T-cell (primary cell): ENCODE data around the gene VEGFB. TPM values are rescaled to one million over a fixed set of nuclear protein-coding genes. Genes with fewer than 3 reads are reported as not detected.

Source experiments
- ATAC-seq, 4 experiments: fragments of 200-7000 bp in 3 of 4; fragments of 150-1000 bp in 1 of 4; cut with Tn5 transposase; replicated peaks in 1 of 4; 1 replicate in 3 of 4; 2 replicates in 1 of 4; pipeline ENCODE4 v1.10.0; 2021; ENCODE audit warnings: moderate library complexity in 3 of 4, mild to moderate bottlenecking in 2 of 4, moderate number of reproducible peaks in 1 of 4
- CTCF ChIA-PET, 2 donors: fragments of 300-600 bp; sonication (Branson Sonifier 250); formaldehyde crosslinking; loops; one replicate each; lab custom pipeline; 2022; ENCODE audit warnings: antibody characterized with exemption in 2 of 2; lab: Charles Lee
- POLR2A ChIA-PET, 2 donors: fragments of 300-600 bp; sonication (Branson Sonifier 250); formaldehyde crosslinking; loops; one replicate each; lab custom pipeline; 2022; ENCODE audit warnings: antibody characterized with exemption in 2 of 2; lab: Charles Lee
- DNase-seq, 35 experiments: peaks; one replicate each; pipeline versions ENCODE4 v3.0.0 to v3.0.0-alpha.2; 2013 to 2023
- H3K27ac ChIP-seq: one replicate; pipeline ENCODE4 v1.5.1; 2013; ENCODE audit warnings: low read length
- H3K27me3 ChIP-seq, 2 experiments: replicated peaks in 1 of 2; 1 replicate in 1 of 2; 2 replicates in 1 of 2; pipeline versions ENCODE4 v1.6.1 to v1.7.0; 2013; ENCODE audit warnings: low read length in 1 of 2, mixed read lengths in 1 of 2; ENCODE audit not compliant: control insufficient read depth in 2 of 2, insufficient read depth in 2 of 2; ENCODE audit errors: extremely low read depth in 1 of 2
- H3K36me3 ChIP-seq, 2 donors: 1 replicate in 1 of 2; 2 replicates in 1 of 2; pipeline versions ENCODE4 v1.6.1 to v1.7.0; 2013; ENCODE audit warnings: low read length in 1 of 2; ENCODE audit not compliant: control insufficient read depth in 2 of 2, insufficient read depth in 1 of 2; ENCODE audit errors: extremely low read depth in 1 of 2
- H3K4me1 ChIP-seq, 2 experiments: 1 replicate in 1 of 2; 2 replicates in 1 of 2; pipeline versions ENCODE4 v1.6.1 to v1.7.0; 2013; ENCODE audit warnings: low read length in 2 of 2, mixed read lengths in 1 of 2; ENCODE audit not compliant: insufficient read depth in 2 of 2, control insufficient read depth in 1 of 2; ENCODE audit errors: extremely low read depth in 1 of 2
- H3K4me3 ChIP-seq, 2 donors: 1 replicate in 1 of 2; 2 replicates in 1 of 2; pipeline versions ENCODE4 v1.5.1 to v1.7.0; 2013; ENCODE audit warnings: mild to moderate bottlenecking in 2 of 2, low read length in 1 of 2, moderate library complexity in 1 of 2; ENCODE audit not compliant: control insufficient read depth in 1 of 2; ENCODE audit errors: extremely low read depth in 1 of 2
- H3K9me3 ChIP-seq: 2 replicates; pipeline ENCODE4 v1.7.0; 2013
- H3K27ac Mint-ChIP-seq, 2 donors: one replicate each; pipeline ENCODE4 v1.8.0; 2020 to 2021; ENCODE audit warnings: mild to moderate bottlenecking in 2 of 2, mixed read lengths in 2 of 2
- H3K27me3 Mint-ChIP-seq, 2 donors: one replicate each; pipeline ENCODE4 v1.8.0; 2021 to 2022; ENCODE audit warnings: mixed read lengths in 2 of 2
- H3K36me3 Mint-ChIP-seq: one replicate; pipeline ENCODE4 v1.8.0; 2021; ENCODE audit warnings: mixed read lengths
- H3K4me1 Mint-ChIP-seq, 3 donors: one replicate each; pipeline ENCODE4 v1.8.0; 2020 to 2022; ENCODE audit warnings: mixed read lengths in 3 of 3, mild to moderate bottlenecking in 1 of 3
- H3K4me3 Mint-ChIP-seq, 3 donors: one replicate each; pipeline ENCODE4 v1.8.0; 2020 to 2022; ENCODE audit warnings: mild to moderate bottlenecking in 3 of 3, mixed read lengths in 3 of 3, moderate library complexity in 3 of 3
- H3K9me3 Mint-ChIP-seq, 3 donors: one replicate each; pipeline ENCODE4 v1.8.0; 2020 to 2022; ENCODE audit warnings: mixed read lengths in 3 of 3
- WGBS: methylation state at CpG from one replicate; pipeline ENCODE4 v1.1.5; 2013; ENCODE audit warnings: missing lambda C conversion rate; ENCODE audit not compliant: insufficient coverage; 5-methylcytosine and 5-hydroxymethylcytosine counted together
- total RNA-seq, 35 experiments: library from RNA in 6 of 35; stranded (reverse) in 6 of 35; fragments of 120-200 nt in 1 of 35; gene quantifications; one replicate each; pipeline versions ENCODE4 v1.2.1 to v1.2.4 and lab custom pipeline; 2013 to 2026

VEGFB gene
- total RNA-seq, 5 donors from 2014 or later (not counting 1 experiment from before 2014, with no cell fraction given): 47.9 to 80.7 (median 76.0) TPM

DNA sequence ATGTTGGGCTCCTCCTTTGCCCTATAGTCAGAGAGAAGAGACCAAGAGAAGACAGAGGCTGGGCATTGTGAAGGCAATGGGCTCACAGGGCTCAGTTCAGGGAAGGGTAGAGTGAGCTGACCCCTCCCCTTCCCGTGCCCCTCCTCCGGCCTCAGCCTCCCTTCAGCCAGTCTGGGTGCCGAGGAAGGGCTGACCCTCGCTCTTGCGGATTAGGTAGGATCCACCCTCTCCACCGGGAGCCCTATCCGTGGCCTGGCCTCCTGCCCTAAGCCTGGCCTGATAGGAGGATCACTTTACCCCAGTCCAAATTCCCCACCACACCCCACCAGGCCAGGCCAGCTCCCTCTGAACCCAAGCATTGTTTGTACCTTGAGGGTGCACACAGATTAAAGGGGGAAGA, 14.2 kb downstream of the VEGFB start:
- H3K27me3 ChIP-seq: peaks cover 0 to 17% of the 10 kb centered on the region in 2 experiments
- H3K36me3 ChIP-seq: peaks cover under 1 to 7% of the 10 kb centered on the region in 2 donors
- H3K36me3 Mint-ChIP-seq: no peaks in the 10 kb centered on the region
- peak overlapping the region in 2 of 3 donors; percentile 76 to 89 for H3K4me3 Mint-ChIP-seq
- WGBS: 87% methylated on average over 7 of the region's 7 CpGs
- no peak overlapping the region for H3K4me3 ChIP-seq
- H3K9me3 ChIP-seq: no peaks in the 10 kb centered on the region
- no peak overlapping the region for H3K27ac Mint-ChIP-seq
- no peaks in the 10 kb centered on the region for H3K27me3 Mint-ChIP-seq
- no peaks in the 10 kb centered on the region for H3K9me3 Mint-ChIP-seq
- H3K4me1 ChIP-seq: peaks cover 11 to 61% of the 10 kb centered on the region in 2 experiments
- H3K4me1 Mint-ChIP-seq: peaks cover 30 to 39% (median 31%) of the 10 kb centered on the region in 3 donors
- ChIA-PET POLR2A (no interaction called here), CTCF (no interaction called here)
- no peak overlapping the region for H3K27ac ChIP-seq
- no peak for ATAC-seq
- DNase-seq: no peak

DNA sequence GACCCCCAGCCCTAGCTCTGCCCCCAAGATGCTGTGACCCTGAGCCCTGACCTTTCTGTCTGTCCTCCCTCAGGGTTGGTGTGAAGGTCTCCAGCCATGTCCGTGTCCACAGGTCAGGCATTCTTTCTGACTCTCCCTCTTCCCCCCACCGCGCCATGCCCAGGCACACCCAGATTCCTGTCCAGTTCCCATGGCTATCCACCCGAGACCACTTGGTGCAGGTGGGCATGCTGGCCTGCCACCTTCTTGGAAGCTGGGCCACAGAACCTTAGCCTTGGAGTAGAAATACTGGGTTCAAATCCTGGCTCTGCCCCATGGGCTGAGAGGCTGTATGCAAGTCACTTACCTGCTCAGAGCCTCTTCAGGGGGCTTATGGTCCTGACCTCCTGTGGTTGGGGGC, 14.7 kb downstream of the VEGFB start:
- WGBS: 89% methylated on average over 3 of the region's 4 CpGs
- peaks cover 11 to 61% of the 10 kb centered on the region in 2 experiments for H3K4me1 ChIP-seq
- H3K27ac ChIP-seq: no peak overlapping the region
- H3K27me3 ChIP-seq: peaks cover 0 to 17% of the 10 kb centered on the region in 2 experiments
- H3K27me3 Mint-ChIP-seq: no peaks in the 10 kb centered on the region
- H3K9me3 ChIP-seq: no peaks in the 10 kb centered on the region
- peak overlapping the region in 2 of 3 donors; percentile 21 to 39 for H3K4me3 Mint-ChIP-seq
- no peak for ATAC-seq
- H3K4me1 Mint-ChIP-seq: peaks cover 25 to 34% (median 28%) of the 10 kb centered on the region in 3 donors
- ChIA-PET POLR2A (no interaction called here), CTCF (interaction anchor here in 1 of 2 donors (0.6 to 2.0 kb wide), 2 partner anchors 34 to 55 kb away, joined by 5 to 7 read pairs; no protein-coding TSS in a partner anchor)
- no peaks in the 10 kb centered on the region for H3K9me3 Mint-ChIP-seq
- no peak for DNase-seq
- no peak overlapping the region for H3K4me3 ChIP-seq
- no peaks in the 10 kb centered on the region for H3K36me3 Mint-ChIP-seq
- no peak overlapping the region for H3K27ac Mint-ChIP-seq
- peaks cover 0 to 3% of the 10 kb centered on the region in 2 donors for H3K36me3 ChIP-seq

DNA sequence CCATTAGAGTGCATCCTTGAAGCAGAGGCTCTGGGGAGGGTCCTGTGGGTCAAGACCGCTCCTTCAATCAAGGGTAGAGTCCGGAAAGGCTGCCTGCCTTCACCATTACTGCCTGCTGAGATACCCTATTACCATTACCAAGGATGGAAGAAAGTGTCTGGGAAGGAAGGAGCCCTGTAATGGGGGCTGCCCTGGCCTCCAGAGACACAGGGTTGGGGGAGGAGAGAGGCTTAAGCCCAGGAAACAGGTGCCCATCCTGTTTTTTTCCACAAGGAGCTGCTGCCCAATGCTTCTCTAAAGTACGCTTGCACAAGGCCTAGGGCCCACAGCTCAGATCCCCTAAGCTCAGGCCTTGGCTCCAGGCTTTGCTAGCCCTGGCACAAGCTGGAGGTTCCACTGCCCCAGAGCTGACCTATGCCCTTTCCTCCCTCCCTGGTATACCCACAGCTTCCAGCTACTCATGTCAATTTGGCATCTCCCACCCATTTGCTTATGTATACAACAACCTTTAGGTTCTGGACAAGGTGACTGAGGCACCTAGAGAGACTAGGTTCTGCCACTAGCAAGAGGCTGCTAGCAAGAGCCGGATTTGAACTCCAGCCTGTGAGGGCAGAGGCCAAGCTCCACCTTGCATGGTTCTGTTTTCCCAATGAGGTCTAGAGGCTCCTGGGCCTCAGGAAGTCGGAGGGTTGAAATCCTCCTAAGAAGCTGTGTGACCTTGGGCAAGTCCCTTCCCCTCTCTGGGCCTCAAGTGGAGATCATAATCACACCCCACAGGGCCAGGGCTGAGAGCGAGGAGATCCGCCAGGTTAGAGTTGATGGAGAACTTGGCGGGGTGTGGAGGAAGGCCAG, 15.4 kb downstream of the VEGFB start:
- ChIA-PET POLR2A (no interaction called here), CTCF (interaction anchor here in 1 of 2 donors (0.6 to 2.0 kb wide), 3 partner anchors 33 to 55 kb away, joined by 4 to 7 read pairs (median 5); no protein-coding TSS in a partner anchor)
- 97% methylated on average over 2 of the region's 8 CpGs for WGBS
- H3K27me3 Mint-ChIP-seq: no peaks in the 10 kb centered on the region
- no peak for ATAC-seq
- peaks cover 25 to 31% (median 28%) of the 10 kb centered on the region in 3 donors for H3K4me1 Mint-ChIP-seq
- Histone ChIP-seq H3K27me3 (peaks cover 0 to 17% of the 10 kb centered on the region in 2 experiments), H3K27ac (no peak overlapping the region), H3K4me3 (no peak overlapping the region), H3K4me1 (peaks cover 11 to 57% of the 10 kb centered on the region in 2 experiments), H3K36me3 (no peaks in the 10 kb centered on the region), H3K9me3 (no peaks in the 10 kb centered on the region)
- no peaks in the 10 kb centered on the region for H3K36me3 Mint-ChIP-seq
- H3K4me3 Mint-ChIP-seq: peak overlapping the region; percentile 39 to 52 (median 43)
- H3K9me3 Mint-ChIP-seq: no peaks in the 10 kb centered on the region
- no peak for DNase-seq
- H3K27ac Mint-ChIP-seq: no peak overlapping the region

DNA sequence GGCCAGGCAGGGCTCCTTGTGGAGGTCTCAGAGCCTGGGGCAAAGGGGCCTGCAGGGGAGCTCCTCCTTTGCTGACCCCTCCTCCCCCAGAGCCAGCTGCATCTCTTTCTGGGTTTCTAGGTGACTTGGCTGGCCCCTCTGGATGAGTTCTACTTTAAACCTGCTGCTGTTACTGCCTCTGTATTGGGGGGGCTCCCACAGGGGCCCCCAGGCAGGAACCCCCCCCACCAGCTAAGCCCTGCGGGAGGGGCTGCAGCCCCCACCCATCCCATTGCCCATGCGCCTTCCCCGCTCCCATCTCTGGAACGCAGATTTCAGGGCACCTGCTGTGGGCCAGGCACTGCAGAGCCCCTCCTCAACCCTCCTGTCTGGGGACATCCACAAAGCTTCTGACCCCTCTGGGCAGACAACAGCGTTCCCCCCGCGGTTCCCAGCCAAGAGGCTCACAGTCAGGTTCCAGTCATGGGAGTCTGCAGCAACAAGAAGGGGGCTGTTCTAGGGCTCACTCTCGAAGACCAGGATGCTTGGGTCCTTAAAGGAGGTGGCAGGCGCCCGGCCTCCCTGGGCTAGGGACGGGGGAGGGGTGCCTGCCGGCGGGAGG, 16.1 kb downstream of the VEGFB start:
- ATAC-seq: no peak
- WGBS: 7% methylated on average over 9 of the region's 13 CpGs

DNA sequence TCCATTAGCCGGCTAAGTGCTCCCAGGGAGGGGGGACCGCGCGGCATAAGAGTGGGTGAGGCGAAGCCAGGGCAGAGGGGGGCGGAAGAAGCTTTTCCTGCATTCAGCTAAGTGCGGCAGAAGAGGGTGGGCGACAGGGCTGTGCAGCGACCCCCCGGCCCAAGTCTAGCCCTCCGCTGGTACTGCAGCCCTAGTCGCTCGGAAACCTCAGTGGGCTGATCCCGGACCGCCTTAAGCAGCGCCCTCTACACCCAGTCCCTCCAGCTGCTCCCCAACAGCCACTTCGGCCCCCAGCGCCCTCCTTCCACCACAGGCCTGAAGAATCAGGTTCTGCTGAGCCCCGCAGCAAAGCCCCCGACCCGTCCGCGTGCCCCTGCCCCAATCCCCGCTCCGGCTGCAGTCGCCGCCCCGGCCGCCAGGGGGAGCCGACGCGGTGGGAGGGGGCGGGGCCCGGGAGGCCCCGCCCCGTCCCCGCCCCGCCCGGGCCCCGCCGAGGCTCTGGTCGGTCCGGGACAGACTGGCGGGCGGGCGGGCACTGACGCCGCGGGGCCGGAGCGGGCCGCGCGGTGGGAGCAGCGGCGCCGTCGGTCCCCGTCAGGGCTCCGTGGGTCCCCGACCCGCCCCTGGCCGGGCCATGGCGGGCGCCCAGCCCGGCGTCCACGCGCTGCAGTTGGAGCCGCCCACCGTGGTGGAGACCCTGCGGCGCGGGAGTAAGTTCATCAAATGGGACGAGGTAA, 16.8 kb downstream of the VEGFB start, which contains the start of gene PLCB3:
PLCB3 (plus strand) TSS at position 515 of the 737 bp plus-strand sequence; CDS start at position 635, 120 bp downstream.
- ATAC-seq: peak; percentile 59 to 73 (median 62)
- CTCF ChIA-PET: interaction anchor here (0.6 to 2.0 kb wide), 4 partner anchors 47 to 53 kb away, joined by 4 to 7 read pairs (median 6); no protein-coding TSS in a partner anchor
- Mint-ChIP-seq H3K27ac (peak within 1 kb of the TSS; percentile 39 to 48), H3K9me3 (no peaks in the 10 kb centered on the region), H3K36me3 (no peaks in the 10 kb centered on the region), H3K4me3 (peak within 1 kb of the TSS; percentile 79 to 89 (median 83)), H3K27me3 (no peaks in the 10 kb centered on the region), H3K4me1 (peaks cover 18 to 24% (median 20%) of the 10 kb centered on the region in 3 donors)
- H3K27ac ChIP-seq: no peak within 1 kb of the TSS
- H3K4me1 ChIP-seq: peaks cover 8 to 43% of the 10 kb centered on the region in 2 experiments
- WGBS: 0% methylated on average over 59 of the region's 75 CpGs
- H3K9me3 ChIP-seq: no peaks in the 10 kb centered on the region
- H3K4me3 ChIP-seq: peak within 1 kb of the TSS; percentile 70 to 81
- DNase-seq: peak in 26 of 35 experiments; percentile 27 to 75 (median 52)
- peaks cover 0 to 17% of the 10 kb centered on the region in 2 experiments for H3K27me3 ChIP-seq
- peaks cover 0 to 2% of the 10 kb centered on the region in 2 donors for H3K36me3 ChIP-seq
- POLR2A ChIA-PET: no interaction called here

More for the DNA sequence above, 16.1 kb downstream of the VEGFB start:
- peak overlapping the region; percentile 39 to 55 for H3K4me3 ChIP-seq
- no peak for DNase-seq
- H3K27ac ChIP-seq: no peak overlapping the region
- no peak overlapping the region for H3K27ac Mint-ChIP-seq
- no peaks in the 10 kb centered on the region for H3K36me3 ChIP-seq
- CTCF ChIA-PET: interaction anchor here in 1 of 2 donors (0.9 to 2.0 kb wide), 3 partner anchors 51 to 54 kb away, joined by 4 to 7 read pairs (median 6); no protein-coding TSS in a partner anchor
- peaks cover 8 to 50% of the 10 kb centered on the region in 2 experiments for H3K4me1 ChIP-seq
- H3K27me3 ChIP-seq: peaks cover 0 to 17% of the 10 kb centered on the region in 2 experiments
- H3K9me3 Mint-ChIP-seq: no peaks in the 10 kb centered on the region
- H3K4me3 Mint-ChIP-seq: peak overlapping the region; percentile 78 to 89 (median 83)
- no peaks in the 10 kb centered on the region for H3K9me3 ChIP-seq
- no peaks in the 10 kb centered on the region for H3K36me3 Mint-ChIP-seq
- peaks cover 24 to 27% (median 24%) of the 10 kb centered on the region in 3 donors for H3K4me1 Mint-ChIP-seq
- no peaks in the 10 kb centered on the region for H3K27me3 Mint-ChIP-seq
- POLR2A ChIA-PET: no interaction called here
